ENCODE results near the gene POLR2J2.
"Not testable (repeated sequence)": the region's sequence is repeated elsewhere in the genome, so short reads cannot be mapped to it uniquely, and the experiment has no call there.

- TF ChIP-seq ZNF146 (CRISPR knock-in tag; IDR thresholded peaks at IDR 0.05; ENCODE audit: unreplicated experiment); EZH2 (IDR thresholded peaks at IDR 0.05; ENCODE audit: borderline replicate concordance, low read depth, low read length); YY1 (IDR thresholded peaks at IDR 0.05; ENCODE audit: borderline replicate concordance in 1 of 3, control insufficient read depth in 1 of 3, extremely low read depth in 1 of 3, insufficient read depth in 3 of 3, insufficient read length in 1 of 3, insufficient replicate concordance in 2 of 3, low read depth in 1 of 3, low read length in 2 of 3); DLX4 (CRISPR knock-in tag; IDR thresholded peaks at IDR 0.05); CTCF (IDR thresholded peaks at IDR 0.05 in 2 of 3, conservative IDR thresholded peaks at IDR 0.05 in 1 of 3; ENCODE audit: insufficient read depth in 2 of 3, low read depth in 1 of 3, low read length in 3 of 3): not testable (repeated sequence)
Measured at GRCh38 chr7:102638848-102639247, 32.6 kb downstream of the POLR2J2 start.

Data from K562 (cell line).